Immature natural killer cell (primary cell): ENCODE measurements around the gene CRX. TPM values are rescaled to one million over a fixed set of nuclear protein-coding genes. Genes with fewer than 3 reads are reported as not detected.
"Not testable (repeated sequence)": the region's sequence is repeated elsewhere in the genome, so short reads cannot be mapped to it uniquely, and the experiment has no call there.

Experiments
- DNase-seq, 3 donors: peaks; one replicate each; pipeline ENCODE4 v3.0.0; 2022; ENCODE audit warnings: mixed read lengths in 1 of 3
- H3K27ac Mint-ChIP-seq, 6 donors: one replicate each; pipeline ENCODE4 v1.8.0; 2020; ENCODE audit warnings: mixed read lengths in 6 of 6, mild to moderate bottlenecking in 5 of 6, inconsistent platforms in 4 of 6, moderate library complexity in 3 of 6
- H3K27me3 Mint-ChIP-seq, 3 donors: one replicate each; pipeline ENCODE4 v1.8.0; 2020 to 2021; ENCODE audit warnings: low read depth in 3 of 3, mild to moderate bottlenecking in 3 of 3, mixed read lengths in 3 of 3, moderate library complexity in 3 of 3, inconsistent platforms in 1 of 3
- H3K36me3 Mint-ChIP-seq, 3 donors: one replicate each; pipeline ENCODE4 v1.8.0; 2020; ENCODE audit warnings: mixed read lengths in 3 of 3, inconsistent platforms in 2 of 3, mild to moderate bottlenecking in 2 of 3
- H3K4me1 Mint-ChIP-seq, 2 donors: one replicate each; pipeline ENCODE4 v1.8.0; 2020; ENCODE audit warnings: inconsistent platforms in 2 of 2, mild to moderate bottlenecking in 2 of 2, mixed read lengths in 2 of 2, moderate library complexity in 1 of 2
- H3K4me3 Mint-ChIP-seq, 5 donors: one replicate each; pipeline ENCODE4 v1.8.0; 2020; ENCODE audit warnings: mild to moderate bottlenecking in 5 of 5, mixed read lengths in 5 of 5, inconsistent platforms in 3 of 5, moderate library complexity in 3 of 5
- H3K9me3 Mint-ChIP-seq, 6 donors: one replicate each; pipeline ENCODE4 v1.8.0; 2020; ENCODE audit warnings: mild to moderate bottlenecking in 6 of 6, mixed read lengths in 6 of 6, inconsistent platforms in 4 of 6, moderate library complexity in 3 of 6
- polyA plus RNA-seq, 3 donors: library from polyadenylated mRNA; unstranded; fragments of 300-500 nt; fragmentation: Illumina TruSeq; gene quantifications; one replicate each; pipeline ENCODE4 v1.2.3, GENCODE V29; 2021

The CRX gene
- polyA plus RNA-seq, 3 donors from 2014 or later, result not detected

DNA sequence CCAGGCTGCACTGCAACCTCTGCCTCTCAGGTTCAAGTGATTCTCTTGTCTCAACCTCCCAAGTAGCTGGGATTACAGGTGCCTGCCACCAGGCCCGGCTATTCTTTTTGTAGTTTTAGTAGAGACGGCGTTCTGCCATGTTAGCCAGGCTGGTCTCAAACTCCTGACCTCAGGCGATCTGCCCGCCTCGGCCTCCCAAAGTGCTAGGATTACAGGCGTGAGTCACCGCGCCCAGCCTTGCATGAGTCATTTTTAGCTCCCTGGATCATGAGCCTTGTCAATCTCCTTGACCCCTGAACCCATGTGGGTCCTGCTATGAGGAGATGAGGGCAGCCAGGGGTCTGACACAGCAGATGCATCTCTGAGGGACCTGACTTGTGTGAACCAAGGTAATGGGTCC, 36.5 kb downstream of the CRX start:
- H3K27ac Mint-ChIP-seq, H3K9me3 Mint-ChIP-seq: not testable (repeated sequence)
- H3K27me3 Mint-ChIP-seq, result peaks cover 2 to 16% (median 9%) of the 10 kb centered on the region in 3 donors

DNA sequence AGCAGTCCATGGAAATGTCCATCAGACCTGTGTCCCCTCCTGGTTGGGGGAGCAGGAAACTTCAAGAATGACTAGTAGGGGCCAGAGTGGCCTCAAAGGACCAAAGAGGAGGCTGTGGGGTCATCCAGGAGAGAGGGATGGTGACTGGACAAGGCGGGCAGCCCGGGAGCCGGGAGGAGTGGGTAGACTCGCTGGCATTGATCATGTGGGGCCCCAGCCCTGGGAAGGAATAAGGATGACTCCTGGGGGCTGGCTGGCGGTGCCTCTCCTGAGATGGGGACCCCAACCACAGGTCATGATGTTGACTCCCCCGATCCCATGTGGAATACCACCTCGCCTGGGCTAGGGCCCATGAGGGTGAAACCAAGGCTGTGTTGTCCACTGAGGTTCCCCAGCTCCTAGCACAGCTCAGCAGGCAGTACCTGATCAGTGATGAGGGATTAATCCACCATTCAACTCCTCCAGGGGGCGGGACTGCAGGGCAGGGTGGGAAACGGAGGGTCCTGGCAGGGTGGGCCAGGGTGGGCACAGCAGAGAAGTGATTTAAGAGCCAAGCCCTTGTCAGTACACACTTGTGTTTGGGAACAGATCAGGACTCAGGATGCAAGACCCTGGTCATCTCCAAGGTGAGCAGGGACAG, 37.0 kb downstream of the CRX start, which contains the start of gene TPRX2:
Gene TPRX2 (plus strand): TSS at position 590 of the 640 bp plus-strand sequence. CDS start 12 bp downstream, at position 602.
- H3K4me3 Mint-ChIP-seq, result not testable (repeated sequence)

More for the DNA sequence above, 36.5 kb downstream of the CRX start:
- H3K4me1 Mint-ChIP-seq, H3K36me3 Mint-ChIP-seq, DNase-seq, H3K4me3 Mint-ChIP-seq: not testable (repeated sequence)

DNA sequence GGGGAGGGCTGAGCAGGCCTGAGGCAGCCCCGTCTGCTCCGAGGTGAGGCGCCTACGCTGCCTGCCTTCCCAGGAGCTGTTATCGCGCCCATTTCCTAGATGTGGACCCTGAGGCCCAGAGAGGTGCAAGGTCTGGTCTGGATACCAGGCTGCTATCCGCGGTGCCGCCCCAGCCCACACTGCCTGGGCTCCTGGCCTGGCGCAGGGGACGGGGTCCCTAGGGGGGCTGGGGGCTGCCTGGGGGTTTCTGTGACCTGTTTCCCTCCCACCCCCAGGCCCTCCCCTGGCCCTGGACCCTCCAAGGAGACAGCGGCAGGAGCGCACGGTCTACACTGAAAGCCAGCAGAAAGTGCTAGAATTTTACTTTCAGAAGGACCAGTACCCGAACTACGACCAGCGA, 38.1 kb downstream of the CRX start:
- H3K27me3 Mint-ChIP-seq, result peaks cover 2 to 12% (median 4%) of the 10 kb centered on the region in 3 donors
- H3K4me1 Mint-ChIP-seq, DNase-seq, H3K9me3 Mint-ChIP-seq, H3K4me3 Mint-ChIP-seq, H3K27ac Mint-ChIP-seq, H3K36me3 Mint-ChIP-seq: not testable (repeated sequence)

More for the DNA sequence above, 37.0 kb downstream of the CRX start, which contains the start of gene TPRX2:
- not testable (repeated sequence) for H3K36me3 Mint-ChIP-seq, DNase-seq, H3K4me1 Mint-ChIP-seq, H3K9me3 Mint-ChIP-seq, H3K27ac Mint-ChIP-seq
- peaks cover 2 to 15% (median 6%) of the 10 kb centered on the region in 3 donors for H3K27me3 Mint-ChIP-seq

DNA sequence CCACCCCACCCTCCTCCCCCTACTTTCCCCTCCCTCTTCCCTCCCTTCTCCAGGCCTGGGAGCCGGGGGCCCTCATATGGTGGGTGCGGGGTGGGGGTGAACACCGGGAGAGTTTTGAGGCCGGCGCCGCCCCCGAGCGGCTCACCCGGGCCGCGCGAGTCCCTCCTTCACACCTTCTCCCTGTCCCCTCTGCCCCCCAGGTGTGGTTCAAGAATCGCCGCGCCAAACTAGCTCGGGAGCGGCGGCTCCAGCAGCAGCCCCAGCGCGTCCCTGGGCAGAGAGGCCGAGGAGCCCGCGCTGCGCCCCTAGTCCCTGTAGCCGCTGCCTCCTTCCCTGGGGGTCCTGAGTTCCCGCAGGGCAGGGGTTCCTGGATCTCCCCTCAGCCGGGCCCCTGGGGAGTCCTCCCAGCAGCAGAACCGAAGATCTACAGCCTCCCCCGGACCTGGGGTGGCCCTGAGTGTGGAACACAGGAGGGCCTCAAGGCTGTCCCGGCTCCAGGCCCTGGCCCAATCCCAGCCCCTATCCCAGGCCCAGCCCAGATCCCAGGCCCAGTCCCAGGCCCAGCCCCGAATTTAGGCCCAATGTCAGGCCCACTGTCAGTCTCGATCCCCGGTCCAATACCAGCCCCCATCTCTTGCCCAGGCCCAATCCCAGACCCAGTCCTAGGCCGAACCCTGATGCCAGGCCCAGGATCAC, 39.0 kb downstream of the CRX start:
- DNase-seq, result no peak
- Mint-ChIP-seq H3K36me3 (no peaks in the 10 kb centered on the region), H3K9me3 (peaks cover 0 to 4% (median 0%) of the 10 kb centered on the region in 6 donors), H3K27me3 (peaks cover 3 to 12% (median 4%) of the 10 kb centered on the region in 3 donors), H3K4me1 (no peaks in the 10 kb centered on the region), H3K27ac (no peak overlapping the region), H3K4me3 (no peak overlapping the region)

DNA sequence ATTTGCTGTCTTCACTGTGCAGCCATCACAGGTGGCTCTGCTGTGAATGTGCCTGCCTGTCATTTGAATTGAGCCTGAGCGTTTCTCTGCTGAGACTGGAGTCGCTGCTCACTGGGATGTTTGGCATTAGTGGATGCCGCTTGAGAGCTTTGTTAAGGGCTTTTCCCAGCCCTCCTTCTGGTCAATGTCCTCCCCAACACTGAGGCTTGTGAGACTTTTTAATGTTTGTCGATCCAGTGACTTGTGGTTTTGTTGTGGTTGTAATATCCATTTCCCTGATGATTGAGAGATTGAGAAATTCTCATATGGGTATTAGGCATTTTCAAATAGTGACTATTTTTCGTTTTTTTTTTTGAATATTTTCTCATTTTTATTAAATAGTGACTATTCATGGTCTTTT, 39.9 kb downstream of the CRX start:
- Mint-ChIP-seq H3K27me3 (peaks cover 3 to 12% (median 4%) of the 10 kb centered on the region in 3 donors), H3K4me1 (no peaks in the 10 kb centered on the region), H3K36me3 (no peaks in the 10 kb centered on the region), H3K9me3 (peaks cover 0 to 4% (median 0%) of the 10 kb centered on the region in 6 donors), H3K27ac (no peak overlapping the region), H3K4me3 (no peak overlapping the region)
- DNase-seq, result no peak

DNA sequence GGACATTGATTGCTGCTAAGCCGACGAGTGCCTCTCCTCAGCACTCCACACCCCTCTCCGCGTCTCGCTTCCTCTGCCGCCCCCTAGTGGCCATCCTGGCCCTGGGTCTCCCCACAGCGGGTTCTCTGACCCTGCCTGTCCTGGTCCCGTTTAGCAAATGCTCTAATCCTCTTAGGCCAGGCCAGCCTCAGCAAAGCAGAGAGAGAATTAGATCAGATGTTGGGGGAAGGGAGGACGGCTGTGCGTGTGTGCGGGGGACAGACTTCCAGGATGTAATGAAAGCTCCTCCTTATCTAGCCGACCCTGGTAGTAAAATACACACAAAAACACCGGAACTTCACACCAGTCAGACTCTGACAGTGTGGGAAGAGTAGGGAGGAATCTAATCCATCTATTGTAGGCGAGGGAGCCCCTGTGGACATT, 41.8 kb downstream of the CRX start:
- Mint-ChIP-seq H3K4me1 (no peaks in the 10 kb centered on the region), H3K36me3 (no peaks in the 10 kb centered on the region), H3K27me3 (peaks cover 1 to 8% (median 4%) of the 10 kb centered on the region in 3 donors), H3K9me3 (peaks cover 0 to 4% (median 0%) of the 10 kb centered on the region in 6 donors), H3K4me3 (no peak overlapping the region), H3K27ac (no peak overlapping the region)
- DNase-seq, result peak; percentile 49 to 64 (median 50)

DNA sequence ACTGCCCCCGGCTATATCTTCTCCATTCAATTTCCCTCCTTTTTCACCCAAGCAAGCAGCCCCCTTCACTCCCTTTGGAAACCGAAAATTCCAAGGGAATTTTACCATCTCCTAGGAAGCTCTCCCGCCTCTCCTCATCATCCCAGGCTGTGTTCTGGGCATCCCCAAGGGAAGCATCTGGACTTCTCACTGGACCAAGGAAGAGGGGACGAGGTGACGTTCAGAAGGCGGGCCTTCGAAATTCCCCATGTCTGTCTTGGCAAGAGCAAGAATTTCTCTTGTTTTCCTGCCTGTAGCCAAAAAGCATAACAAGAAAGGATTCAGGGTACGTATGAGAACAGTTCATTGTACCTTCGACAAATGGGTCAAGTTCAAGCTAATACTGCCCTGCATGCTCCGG, 43.4 kb downstream of the CRX start:
- Mint-ChIP-seq H3K4me1 (no peaks in the 10 kb centered on the region), H3K27me3 (peaks cover 1 to 8% (median 6%) of the 10 kb centered on the region in 3 donors), H3K9me3 (peaks cover 0 to 4% (median 0%) of the 10 kb centered on the region in 6 donors), H3K4me3 (no peak overlapping the region), H3K36me3 (no peaks in the 10 kb centered on the region), H3K27ac (no peak overlapping the region)
- no peak for DNase-seq

DNA sequence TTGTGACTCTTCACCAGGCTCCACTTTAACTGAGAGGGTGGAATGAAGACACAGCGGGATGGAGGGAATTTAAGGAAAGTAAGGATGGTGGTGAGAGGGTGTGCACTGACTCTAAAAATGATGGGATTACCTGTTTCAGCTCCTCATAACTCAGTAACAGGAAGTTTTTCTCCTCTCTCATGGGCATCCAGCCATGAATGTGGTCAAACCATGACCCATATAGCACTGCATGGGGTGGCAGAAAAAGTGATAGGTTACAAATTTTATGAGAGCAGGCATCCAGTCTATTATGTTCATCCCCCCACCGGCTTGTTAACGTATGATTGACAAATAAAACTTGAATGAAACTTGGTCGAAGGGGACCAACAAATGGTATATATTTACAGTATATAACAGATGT, 57.2 kb downstream of the CRX start:
- Mint-ChIP-seq H3K4me1 (no peaks in the 10 kb centered on the region), H3K36me3 (no peaks in the 10 kb centered on the region), H3K27me3 (peaks cover 3 to 8% (median 6%) of the 10 kb centered on the region in 3 donors), H3K9me3 (peaks cover 0 to 5% (median 0%) of the 10 kb centered on the region in 6 donors), H3K4me3 (no peak overlapping the region), H3K27ac (no peak overlapping the region)
- no peak for DNase-seq

DNA sequence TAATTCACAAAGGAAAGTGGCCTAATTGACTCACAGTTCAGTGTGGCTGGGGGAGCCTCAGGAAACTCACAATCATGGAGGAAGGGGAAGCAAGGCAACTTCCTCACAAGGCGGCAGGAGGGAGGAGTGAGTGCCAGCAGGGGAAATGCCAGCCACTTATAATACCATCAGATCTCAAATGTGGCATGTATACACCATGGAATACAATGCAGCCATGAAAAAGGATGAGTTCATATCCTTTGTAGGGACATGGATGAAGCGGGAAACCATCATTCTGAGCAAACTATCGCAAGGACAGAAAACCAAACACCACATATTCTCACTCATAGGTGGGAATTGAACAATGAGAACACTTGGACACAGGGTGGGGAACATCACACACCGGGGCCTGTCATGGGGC, 57.6 kb downstream of the CRX start:
- not testable (repeated sequence) for H3K36me3 Mint-ChIP-seq, H3K9me3 Mint-ChIP-seq, H3K27me3 Mint-ChIP-seq, H3K27ac Mint-ChIP-seq, H3K4me1 Mint-ChIP-seq, H3K4me3 Mint-ChIP-seq, DNase-seq

DNA sequence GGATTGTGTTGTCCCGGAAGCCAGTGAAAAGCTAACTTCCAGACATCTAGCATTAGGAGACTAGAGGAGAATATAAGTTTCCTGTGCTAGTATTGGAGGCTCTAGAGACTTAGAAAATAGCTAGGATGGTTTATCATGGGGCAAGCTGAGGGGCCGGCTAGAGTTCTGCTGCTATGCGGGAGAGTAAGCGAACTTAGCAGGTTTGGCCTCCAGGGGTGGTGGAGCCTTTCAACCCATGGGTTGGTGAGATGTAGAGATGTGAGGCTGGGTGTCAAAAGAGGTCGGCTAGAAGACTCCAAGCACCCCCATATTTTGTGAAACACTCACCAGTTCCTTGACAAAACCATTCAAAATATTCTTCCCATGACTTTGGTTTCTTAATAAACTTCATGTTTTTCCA, 60.0 kb downstream of the CRX start:
- DNase-seq, result no peak
- Mint-ChIP-seq H3K4me1 (no peaks in the 10 kb centered on the region), H3K27me3 (peaks cover 6 to 9% (median 8%) of the 10 kb centered on the region in 3 donors), H3K36me3 (no peaks in the 10 kb centered on the region), H3K9me3 (peaks cover 0 to 5% (median 0%) of the 10 kb centered on the region in 6 donors), H3K4me3 (no peak overlapping the region), H3K27ac (no peak overlapping the region)

DNA sequence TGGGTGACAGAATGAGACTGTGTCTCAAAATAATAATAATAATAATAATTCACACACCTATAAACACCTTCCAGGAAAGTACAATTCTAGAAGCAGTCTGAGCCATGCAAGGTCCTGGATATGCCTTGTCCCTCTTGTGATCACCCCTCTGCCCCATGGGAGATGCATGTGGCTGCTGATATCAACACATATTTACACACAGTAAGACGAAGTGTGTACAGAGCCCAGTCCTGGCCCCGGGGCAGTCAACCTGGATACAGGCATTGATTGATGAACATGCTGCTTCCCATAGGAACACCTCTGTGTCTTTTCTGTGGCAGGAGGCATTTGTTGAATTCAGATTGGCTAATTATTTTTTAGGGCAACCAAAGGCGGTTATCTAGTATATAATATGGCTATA, 61.2 kb downstream of the CRX start:
- H3K27ac Mint-ChIP-seq, result no peak overlapping the region
- peaks cover 0 to 5% (median 0%) of the 10 kb centered on the region in 6 donors for H3K9me3 Mint-ChIP-seq
- no peak overlapping the region for H3K4me3 Mint-ChIP-seq
- no peaks in the 10 kb centered on the region for H3K4me1 Mint-ChIP-seq
- peaks cover 4 to 11% (median 9%) of the 10 kb centered on the region in 3 donors for H3K27me3 Mint-ChIP-seq
- H3K36me3 Mint-ChIP-seq, result no peaks in the 10 kb centered on the region
- no peak for DNase-seq

DNA sequence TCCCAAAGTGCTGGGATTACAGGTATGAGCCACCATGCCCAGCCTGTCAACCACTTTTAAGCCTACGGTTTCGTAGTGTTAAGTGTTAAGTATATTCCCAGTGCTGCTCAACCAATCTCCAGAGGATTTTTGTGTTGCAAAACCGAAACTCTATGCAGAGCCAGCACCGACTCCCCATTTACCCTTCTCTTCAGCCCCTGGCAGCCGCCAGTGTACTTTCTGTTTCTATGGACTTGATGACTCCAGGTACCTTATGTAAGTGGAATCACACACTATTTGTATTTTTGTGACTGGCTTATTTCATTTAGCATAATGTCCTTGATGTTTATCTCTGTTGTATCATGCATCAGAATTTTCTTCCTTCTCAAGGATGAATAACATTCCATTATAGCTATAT, 63.3 kb downstream of the CRX start:
- Mint-ChIP-seq H3K36me3 (no peaks in the 10 kb centered on the region), H3K27me3 (peaks cover 4 to 12% (median 6%) of the 10 kb centered on the region in 3 donors), H3K4me3 (no peak overlapping the region), H3K4me1 (no peaks in the 10 kb centered on the region), H3K9me3 (no peaks in the 10 kb centered on the region), H3K27ac (no peak overlapping the region)
- DNase-seq, result no peak

DNA sequence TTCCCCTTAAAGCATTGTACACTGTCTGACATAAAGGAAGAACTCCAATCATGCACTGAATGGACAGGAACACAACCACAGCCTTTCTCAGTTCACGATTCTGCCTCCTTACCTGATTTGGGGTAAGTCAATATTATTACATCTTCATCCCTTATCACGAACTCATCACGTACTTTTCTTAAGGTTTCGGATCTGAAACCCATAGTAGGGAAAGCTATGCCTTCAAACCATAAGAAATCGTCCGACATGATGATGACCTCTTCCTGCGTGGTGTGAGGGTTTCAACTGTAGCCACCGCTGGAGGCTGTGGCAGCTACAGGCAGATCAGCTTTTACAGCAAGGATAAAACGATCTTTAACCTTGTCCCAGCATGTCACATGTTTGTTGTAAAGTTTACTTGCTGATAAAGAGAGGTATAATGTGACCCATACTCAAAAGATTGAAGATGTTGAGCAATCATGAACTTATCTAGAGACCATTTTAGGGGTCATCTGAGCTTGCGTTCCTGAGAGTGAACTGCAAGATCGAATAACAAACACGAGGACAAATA, 64.3 kb downstream of the CRX start, which contains the start of gene SULT2A1:
Gene SULT2A1 (minus strand): TSS at position 306 of the 550 bp plus-strand sequence. CDS start 58 bp downstream, at position 248.
- no peak within 1 kb of the TSS for H3K27ac Mint-ChIP-seq
- H3K4me3 Mint-ChIP-seq, result no peak within 1 kb of the TSS
- no peak for DNase-seq
- no peaks in the 10 kb centered on the region for H3K4me1 Mint-ChIP-seq
- no peaks in the 10 kb centered on the region for H3K36me3 Mint-ChIP-seq
- H3K27me3 Mint-ChIP-seq, result peaks cover 4 to 12% (median 6%) of the 10 kb centered on the region in 3 donors
- H3K9me3 Mint-ChIP-seq, result no peaks in the 10 kb centered on the region
